DND-41 (cell line): ENCODE data around the gene CHD9.
A peak's percentile ranks its signal among the peaks of the same experiment; 100 is the strongest.

Experiments used
- ATAC-seq: fragments of 200-7000 bp; cut with Tn5 transposase; 3 replicates; pipeline ENCODE4 v1.9.1; 2021; ENCODE audit warnings: low read depth; ENCODE audit not compliant: insufficient read depth
- DNase-seq: peaks from one replicate; pipeline ENCODE4 v3.0.0-alpha.2; 2020
- H2AFZ ChIP-seq: 2 replicates; pipeline ENCODE4 v1.6.0; 2012; ENCODE audit warnings: low read depth, low read length
- H3K27ac ChIP-seq: 2 replicates; pipeline ENCODE4 v1.5.1; 2012; ENCODE audit warnings: low read length, inconsistent platforms
- H3K27me3 ChIP-seq: fragments of 200-600 bp; sonication (generic); 2 replicates; pipeline ENCODE4 v1.6.0; 2012; ENCODE audit warnings: low read length, mild to moderate bottlenecking, inconsistent platforms; ENCODE audit not compliant: insufficient read depth, poor library complexity
- H3K36me3 ChIP-seq: 2 replicates; pipeline ENCODE4 v1.5.1; 2012; ENCODE audit warnings: low read length, inconsistent platforms; ENCODE audit not compliant: insufficient read depth
- H3K4me1 ChIP-seq: 2 replicates; pipeline ENCODE4 v1.5.1; 2012; ENCODE audit warnings: mild to moderate bottlenecking, low read length; ENCODE audit not compliant: insufficient read depth
- H3K4me2 ChIP-seq: 2 replicates; pipeline ENCODE4 v1.6.0; 2012; ENCODE audit warnings: mild to moderate bottlenecking, moderate library complexity, low read length, inconsistent platforms; ENCODE audit not compliant: insufficient read depth
- H3K4me3 ChIP-seq, 2 experiments: fragments of 200-600 bp in 1 of 2; shearing (Covaris generic) in 1 of 2; 2 replicates each; pipeline ENCODE4 v1.5.1; 2012 to 2016; ENCODE audit warnings: inconsistent platforms in 2 of 2, low read length in 2 of 2, mild to moderate bottlenecking in 2 of 2, low read depth in 1 of 2, moderate library complexity in 1 of 2
- H3K79me2 ChIP-seq: 2 replicates; pipeline ENCODE4 v1.6.0; 2012; ENCODE audit warnings: low read length, inconsistent platforms; ENCODE audit not compliant: insufficient read depth
- H3K9ac ChIP-seq: 2 replicates; pipeline ENCODE4 v1.6.0; 2012; ENCODE audit warnings: low read depth, mild to moderate bottlenecking, inconsistent platforms, low read length, moderate library complexity
- H3K9me3 ChIP-seq: 2 replicates; pipeline ENCODE4 v1.5.1; 2012; ENCODE audit warnings: low read length, moderate library complexity, mild to moderate bottlenecking, inconsistent platforms; ENCODE audit not compliant: insufficient read depth, severe bottlenecking
- H4K20me1 ChIP-seq: 2 replicates; pipeline ENCODE4 v1.6.0; 2012; ENCODE audit warnings: low read length; ENCODE audit not compliant: insufficient read depth
- EZH2 ChIP-seq: IDR thresholded peaks from 3 replicates; pipeline ENCODE4 v1.6.1; 2012; ENCODE audit warnings: borderline replicate concordance, low read depth, mild to moderate bottlenecking, moderate library complexity, low read length, inconsistent platforms; ENCODE audit not compliant: severe bottlenecking
- TF ChIP-seq, protein P1 (sequence below): IDR thresholded peaks from 2 replicates; pipeline ENCODE4 v1.5.1; 2012; ENCODE audit warnings: borderline replicate concordance, low read length, moderate library complexity, mild to moderate bottlenecking; ENCODE audit not compliant: poor library complexity, severe bottlenecking; ENCODE audit errors: extremely low read depth

The CHD9 gene

DNA sequence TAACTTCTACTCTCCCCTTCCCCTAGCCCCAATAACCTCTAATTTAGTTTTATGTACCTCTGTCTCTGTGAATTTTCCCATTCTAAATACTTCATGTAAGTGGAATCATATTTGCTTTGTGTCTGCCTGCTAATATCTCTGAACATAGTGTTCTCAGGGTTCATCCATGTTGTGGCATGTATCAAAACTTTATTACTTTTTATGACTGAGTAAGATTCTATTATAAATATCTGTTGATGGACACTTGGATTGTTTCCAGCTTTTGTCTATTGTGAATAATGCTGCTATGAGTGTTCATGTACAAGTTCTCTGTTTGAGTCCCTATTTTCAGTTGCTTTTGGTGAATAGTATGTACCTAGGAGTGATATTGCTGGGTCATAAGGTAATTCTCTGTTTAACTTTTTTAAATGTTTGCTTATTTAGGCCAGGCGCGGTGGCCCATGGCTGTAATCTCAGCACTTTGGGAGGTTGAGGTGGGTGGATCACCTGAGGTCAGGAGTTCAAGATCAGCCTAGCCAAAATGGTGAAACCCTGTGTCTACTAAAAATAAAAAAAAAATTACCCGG is 92.8 kb downstream of the CHD9 start:
- Histone ChIP-seq H3K4me1 (no peaks in the 10 kb centered on the region), H4K20me1 (0 out of 2 replicates have a peak, but pooled peaks cover 7% of the 10 kb centered on the region), H3K36me3 (0 out of 2 replicates have a peak, but pooled peaks cover 4% of the 10 kb centered on the region), H3K4me2 (no peak overlapping the region), H3K27me3 (no peaks in the 10 kb centered on the region), H3K9me3 (peaks cover 12% of the 10 kb centered on the region), H3K4me3 (no peak overlapping the region), H3K27ac (no peak overlapping the region), H2AFZ (no peak overlapping the region), H3K79me2 (peaks cover 72% of the 10 kb centered on the region), H3K9ac (no peak overlapping the region)
- no peak for ATAC-seq
- no peak for DNase-seq
- TF ChIP-seq EZH2 = no peak
- TF ChIP-seq, protein P1, sequence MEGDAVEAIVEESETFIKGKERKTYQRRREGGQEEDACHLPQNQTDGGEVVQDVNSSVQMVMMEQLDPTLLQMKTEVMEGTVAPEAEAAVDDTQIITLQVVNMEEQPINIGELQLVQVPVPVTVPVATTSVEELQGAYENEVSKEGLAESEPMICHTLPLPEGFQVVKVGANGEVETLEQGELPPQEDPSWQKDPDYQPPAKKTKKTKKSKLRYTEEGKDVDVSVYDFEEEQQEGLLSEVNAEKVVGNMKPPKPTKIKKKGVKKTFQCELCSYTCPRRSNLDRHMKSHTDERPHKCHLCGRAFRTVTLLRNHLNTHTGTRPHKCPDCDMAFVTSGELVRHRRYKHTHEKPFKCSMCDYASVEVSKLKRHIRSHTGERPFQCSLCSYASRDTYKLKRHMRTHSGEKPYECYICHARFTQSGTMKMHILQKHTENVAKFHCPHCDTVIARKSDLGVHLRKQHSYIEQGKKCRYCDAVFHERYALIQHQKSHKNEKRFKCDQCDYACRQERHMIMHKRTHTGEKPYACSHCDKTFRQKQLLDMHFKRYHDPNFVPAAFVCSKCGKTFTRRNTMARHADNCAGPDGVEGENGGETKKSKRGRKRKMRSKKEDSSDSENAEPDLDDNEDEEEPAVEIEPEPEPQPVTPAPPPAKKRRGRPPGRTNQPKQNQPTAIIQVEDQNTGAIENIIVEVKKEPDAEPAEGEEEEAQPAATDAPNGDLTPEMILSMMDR = no peak

DNA sequence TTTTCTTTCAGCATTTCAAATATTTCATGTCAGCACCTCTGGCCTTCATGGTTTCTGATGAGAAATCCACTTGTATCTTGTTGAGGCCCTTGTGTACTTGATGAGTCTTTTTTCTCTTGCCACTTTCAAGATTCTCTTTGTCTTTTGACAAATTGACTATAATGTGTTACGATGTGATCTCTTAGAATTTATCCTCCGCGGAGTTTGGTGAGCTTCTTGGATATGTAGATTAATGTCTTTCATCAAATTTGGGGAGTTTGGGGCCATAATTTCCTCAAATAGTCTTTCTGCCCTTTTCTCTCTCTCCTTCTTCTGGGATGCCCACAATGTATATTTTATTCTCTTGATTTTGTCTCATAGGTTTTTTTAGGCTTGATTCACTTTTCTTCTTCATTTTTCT is 96.0 kb downstream of the CHD9 start:
- H3K27ac ChIP-seq = no peak overlapping the region
- peaks cover 11% of the 10 kb centered on the region for H3K36me3 ChIP-seq
- ATAC-seq (no peak), DNase-seq (no peak)
- no peaks in the 10 kb centered on the region for H3K27me3 ChIP-seq
- no peak overlapping the region for H3K9ac ChIP-seq
- TF ChIP-seq EZH2 = no peak
- TF ChIP-seq, protein P1 = no peak
- H2AFZ ChIP-seq = no peak overlapping the region
- no peaks in the 10 kb centered on the region for H3K4me1 ChIP-seq
- H3K9me3 ChIP-seq = peaks cover 12% of the 10 kb centered on the region
- no peak overlapping the region for H3K4me3 ChIP-seq
- H3K4me2 ChIP-seq = no peak overlapping the region
- H4K20me1 ChIP-seq = peaks cover 10% of the 10 kb centered on the region; the same call in 1 of the 2 replicates
- H3K79me2 ChIP-seq = peaks cover 76% of the 10 kb centered on the region

DNA sequence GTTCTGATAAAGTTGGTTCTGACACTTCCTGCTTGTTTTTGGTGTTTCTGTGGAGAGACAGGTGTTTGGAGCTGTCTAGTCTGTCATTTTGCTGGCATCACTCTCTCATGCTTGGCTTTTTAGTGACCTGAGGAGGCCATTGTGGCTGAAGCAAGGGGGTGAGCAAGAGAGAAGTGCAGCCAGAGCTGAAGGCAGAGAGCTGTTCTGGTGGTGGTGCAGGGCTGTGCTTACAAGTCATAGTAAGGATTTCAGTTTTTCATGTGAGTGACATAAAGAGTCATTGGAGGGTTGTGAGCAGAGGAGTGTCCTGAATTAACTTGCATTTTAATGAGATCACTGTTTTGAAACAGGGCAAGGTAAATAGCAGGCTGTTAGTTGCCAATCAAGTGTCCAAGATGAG is 97.5 kb downstream of the CHD9 start:
- Histone ChIP-seq H3K4me3 (no peak overlapping the region), H2AFZ (no peak overlapping the region), H3K4me1 (no peaks in the 10 kb centered on the region), H3K4me2 (no peak overlapping the region), H3K9ac (no peak overlapping the region), H3K27ac (no peak overlapping the region), H4K20me1 (peaks cover 10% of the 10 kb centered on the region; the same call in 1 of the 2 replicates), H3K36me3 (peaks cover 27% of the 10 kb centered on the region), H3K79me2 (peaks cover 68% of the 10 kb centered on the region), H3K27me3 (no peaks in the 10 kb centered on the region), H3K9me3 (peaks cover 12% of the 10 kb centered on the region)
- no peak for TF ChIP-seq EZH2
- TF ChIP-seq, protein P1 = no peak
- DNase-seq (no peak), ATAC-seq (peak; percentile 12; the same call in 1 of the 3 replicates)
